GM18526 (cell line): Measurements from ENCODE around the gene FAM151B.

Experiments
- POLR2A ChIP-seq: IDR thresholded peaks from 3 replicates; pipeline ENCODE4 v1.6.1; 2011; ENCODE audit not compliant: insufficient read length; ENCODE audit errors: extremely low read depth

The FAM151B gene

GRCh38 chr5:80492741-80493140 lies 4.8 kb downstream of the FAM151B start:
- TF ChIP-seq POLR2A, result no peak

GRCh38 chr5:80495891-80496290 lies 8.0 kb downstream of the FAM151B start:
- TF ChIP-seq POLR2A, result no peak

- TF ChIP-seq POLR2A, result no peak
Observed at GRCh38 chr5:80502800-80503199, 14.9 kb downstream of the FAM151B start.

- TF ChIP-seq POLR2A, result no peak
Observed at GRCh38 chr5:80503641-80504040, 15.7 kb downstream of the FAM151B start.

- TF ChIP-seq POLR2A, result no peak
Observed at GRCh38 chr5:80504833-80505232, 16.9 kb downstream of the FAM151B start.

- TF ChIP-seq POLR2A, result no peak
Observed at GRCh38 chr5:80507663-80508062, 19.8 kb downstream of the FAM151B start.

GRCh38 chr5:80508844-80509243 lies 20.9 kb downstream of the FAM151B start:
- no peak for TF ChIP-seq POLR2A

- TF ChIP-seq POLR2A, result no peak
Observed at GRCh38 chr5:80509362-80509761, 21.5 kb downstream of the FAM151B start.

GRCh38 chr5:80516826-80517225 lies 28.9 kb downstream of the FAM151B start:
- no peak for TF ChIP-seq POLR2A

- no peak for TF ChIP-seq POLR2A
Observed at GRCh38 chr5:80540691-80541090, 52.8 kb downstream of the FAM151B start.

GRCh38 chr5:80541392-80541791 lies 53.5 kb downstream of the FAM151B start:
- TF ChIP-seq POLR2A, result no peak

- no peak for TF ChIP-seq POLR2A
Observed at GRCh38 chr5:80554646-80555045, 66.7 kb downstream of the FAM151B start.

GRCh38 chr5:80555099-80555498 lies 67.2 kb downstream of the FAM151B start:
- TF ChIP-seq POLR2A, result no peak

- no peak for TF ChIP-seq POLR2A
Observed at GRCh38 chr5:80559244-80559643, 71.3 kb downstream of the FAM151B start.

GRCh38 chr5:80565330-80565729 lies 77.4 kb downstream of the FAM151B start:
- TF ChIP-seq POLR2A, result no peak

GRCh38 chr5:80566711-80567259 lies 78.9 kb downstream of the FAM151B start:
- TF ChIP-seq POLR2A, result no peak

- TF ChIP-seq POLR2A, result no peak
Observed at GRCh38 chr5:80568251-80568650, 80.4 kb downstream of the FAM151B start.

- no peak for TF ChIP-seq POLR2A
Observed at GRCh38 chr5:80569086-80569960, 81.4 kb downstream of the FAM151B start.
